HG02763 (cell line): ENCODE measurements around the gene ARHGDIG.

ENCODE experiments used
- ATAC-seq: cut with Tn5 transposase; IDR thresholded peaks from one replicate; pipeline ENCODE4 v1.9.1; 2021; ENCODE audit warnings: mild to moderate bottlenecking, moderate library complexity; ENCODE audit not compliant: unreplicated experiment

The ARHGDIG gene

GRCh38 chr16:293043-293775 is 12.8 kb downstream of the ARHGDIG start:
- ATAC-seq: no peak

GRCh38 chr16:296276-296675 is 15.9 kb downstream of the ARHGDIG start:
- no peak for ATAC-seq

GRCh38 chr16:296806-297510 is 16.6 kb downstream of the ARHGDIG start:
- ATAC-seq: no peak

- ATAC-seq: no peak
Measured at GRCh38 chr16:297832-298231, 17.4 kb downstream of the ARHGDIG start.

GRCh38 chr16:301235-301634 is 20.8 kb downstream of the ARHGDIG start:
- ATAC-seq: no peak

GRCh38 chr16:301950-302349 is 21.6 kb downstream of the ARHGDIG start:
- no peak for ATAC-seq

GRCh38 chr16:303760-304505 is 23.5 kb downstream of the ARHGDIG start:
- ATAC-seq: no peak

GRCh38 chr16:305916-306626 is 25.7 kb downstream of the ARHGDIG start:
- no peak for ATAC-seq

GRCh38 chr16:306911-307370 is 26.6 kb downstream of the ARHGDIG start:
- ATAC-seq: no peak

GRCh38 chr16:307691-308312 is 27.4 kb downstream of the ARHGDIG start:
- ATAC-seq: no peak

- ATAC-seq: no peak
Measured at GRCh38 chr16:309476-309875, 29.1 kb downstream of the ARHGDIG start.

- no peak for ATAC-seq
Measured at GRCh38 chr16:311725-312124, 31.3 kb downstream of the ARHGDIG start.

GRCh38 chr16:314351-314750 is 34.0 kb downstream of the ARHGDIG start:
- no peak for ATAC-seq

- ATAC-seq: no peak
Measured at GRCh38 chr16:314795-315299, 34.5 kb downstream of the ARHGDIG start.

GRCh38 chr16:316741-317464 is 36.5 kb downstream of the ARHGDIG start:
- ATAC-seq: no peak

GRCh38 chr16:317583-317982 is 37.2 kb downstream of the ARHGDIG start:
- ATAC-seq: no peak

- no peak for ATAC-seq
Measured at GRCh38 chr16:318628-319027, 38.2 kb downstream of the ARHGDIG start.

GRCh38 chr16:320206-320605 is 39.8 kb downstream of the ARHGDIG start:
- ATAC-seq: no peak

- no peak for ATAC-seq
Measured at GRCh38 chr16:321532-321931, 41.1 kb downstream of the ARHGDIG start.
